ENCODE measurements around the gene AVPR2. TPM values are rescaled to one million over a fixed set of nuclear protein-coding genes. Genes with fewer than 3 reads are reported as not detected.
A peak's percentile ranks its signal among the peaks of the same experiment; 100 is the strongest.

The AVPR2 gene
- total and polyA plus RNA-seq, 9 of the 15 experiments (the other 6 are each of a cell fraction or from before 2014, with no cell fraction given) = not detected

DNA sequence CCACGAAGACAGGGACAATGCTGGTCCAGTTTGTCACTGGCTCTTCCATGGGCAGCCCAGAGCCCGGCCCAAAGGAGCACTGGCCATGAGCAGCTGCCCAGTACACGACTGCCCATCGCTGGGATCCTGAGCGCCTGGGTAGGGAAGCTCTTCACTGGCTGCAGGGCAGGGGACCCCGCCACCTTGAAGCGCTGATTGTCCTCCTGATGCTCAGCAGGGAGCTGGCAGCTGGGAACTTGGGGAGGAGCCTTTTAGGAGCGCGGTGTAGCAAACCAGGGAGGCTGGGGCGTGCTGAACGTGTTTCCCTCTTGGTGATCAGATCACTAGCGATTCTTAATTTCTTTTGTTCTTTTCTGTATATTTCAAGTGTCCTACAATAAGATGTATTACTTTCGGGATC is 20.3 kb upstream of the AVPR2 start (continued):
- TF ChIP-seq, protein P1, sequence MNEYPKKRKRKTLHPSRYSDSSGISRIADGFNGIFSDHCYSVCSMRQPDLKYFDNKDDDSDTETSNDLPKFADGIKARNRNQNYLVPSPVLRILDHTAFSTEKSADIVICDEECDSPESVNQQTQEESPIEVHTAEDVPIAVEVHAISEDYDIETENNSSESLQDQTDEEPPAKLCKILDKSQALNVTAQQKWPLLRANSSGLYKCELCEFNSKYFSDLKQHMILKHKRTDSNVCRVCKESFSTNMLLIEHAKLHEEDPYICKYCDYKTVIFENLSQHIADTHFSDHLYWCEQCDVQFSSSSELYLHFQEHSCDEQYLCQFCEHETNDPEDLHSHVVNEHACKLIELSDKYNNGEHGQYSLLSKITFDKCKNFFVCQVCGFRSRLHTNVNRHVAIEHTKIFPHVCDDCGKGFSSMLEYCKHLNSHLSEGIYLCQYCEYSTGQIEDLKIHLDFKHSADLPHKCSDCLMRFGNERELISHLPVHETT (CRISPR knock-in tag; conservative IDR thresholded peaks at IDR 0.05 in 1 of 2, IDR thresholded peaks at IDR 0.05 in 1 of 2) = no peak
- TF ChIP-seq POLR2AphosphoS5 (IDR thresholded peaks at IDR 0.05; ENCODE audit: control insufficient read depth, insufficient read depth, low read depth, low read length) = no peak
- TF ChIP-seq RAD51 (IDR thresholded peaks at IDR 0.05; ENCODE audit: borderline replicate concordance, low read depth) = no peak

DNA sequence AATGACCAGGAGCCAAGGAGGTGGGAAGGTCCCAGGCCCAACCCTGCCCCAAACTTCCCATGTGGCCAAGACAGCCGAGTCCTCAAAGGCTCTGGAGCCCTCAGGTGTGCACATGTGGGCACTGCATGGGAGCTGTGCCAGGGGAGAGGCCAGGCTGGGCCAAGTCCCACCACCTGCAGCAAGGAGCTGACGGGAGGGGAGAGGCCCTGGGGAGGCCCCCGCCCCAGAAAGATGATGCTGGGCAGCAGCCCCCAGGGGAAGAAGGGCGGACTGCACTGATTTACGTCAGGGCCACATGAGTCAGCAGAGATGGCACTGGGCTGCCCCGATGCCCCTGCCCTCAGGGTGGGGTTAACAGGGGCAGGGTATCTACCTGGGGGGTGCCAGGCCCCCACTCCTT is 19.9 kb upstream of the AVPR2 start:
- no peak for FAIRE-seq
- no peak for ATAC-seq
- Histone ChIP-seq H3K4me3 (no peak overlapping the region), H3K4me2 (ENCODE audit: insufficient read depth, low read length) (no peak overlapping the region), H3K9me1 (ENCODE audit: control insufficient read depth, insufficient read depth, low read length) (no peaks in the 10 kb centered on the region), H3K27ac (ENCODE audit: extremely low read depth, low read depth, low read length) (no peak overlapping the region), H3K9ac (ENCODE audit: insufficient read depth in 1 of 2, low read depth in 2 of 2, low read length in 2 of 2) (no peak overlapping the region), H3K9me3 (replicated peaks; ENCODE audit: control insufficient read depth, insufficient read depth, low read depth, low read length) (no peaks in the 10 kb centered on the region), H3K79me2 (ENCODE audit: control insufficient read depth, insufficient read depth, low read length) (no peaks in the 10 kb centered on the region), H3K4me1 (replicated peaks in 1 of 2; ENCODE audit: control insufficient read depth in 2 of 2, insufficient read depth in 2 of 2, low read length in 2 of 2) (peaks cover 10 to 56% of the 10 kb centered on the region in 2 experiments), H3K36me3 (ENCODE audit: control insufficient read depth, insufficient read depth, low read length) (no peaks in the 10 kb centered on the region), H4K20me1 (replicated peaks; ENCODE audit: control insufficient read depth, insufficient read depth, low read length) (peaks cover 6% of the 10 kb centered on the region; the same call in 1 of the 2 replicates), H3K27me3 (ENCODE audit: control insufficient read depth in 2 of 2, insufficient read depth in 2 of 2, low read length in 2 of 2) (peaks cover 0 to 29% of the 10 kb centered on the region in 2 experiments; a peak in 2 of 5 replicates), H2AFZ (ENCODE audit: low read depth, low read length) (no peak overlapping the region)
- TF ChIP-seq, protein P2, sequence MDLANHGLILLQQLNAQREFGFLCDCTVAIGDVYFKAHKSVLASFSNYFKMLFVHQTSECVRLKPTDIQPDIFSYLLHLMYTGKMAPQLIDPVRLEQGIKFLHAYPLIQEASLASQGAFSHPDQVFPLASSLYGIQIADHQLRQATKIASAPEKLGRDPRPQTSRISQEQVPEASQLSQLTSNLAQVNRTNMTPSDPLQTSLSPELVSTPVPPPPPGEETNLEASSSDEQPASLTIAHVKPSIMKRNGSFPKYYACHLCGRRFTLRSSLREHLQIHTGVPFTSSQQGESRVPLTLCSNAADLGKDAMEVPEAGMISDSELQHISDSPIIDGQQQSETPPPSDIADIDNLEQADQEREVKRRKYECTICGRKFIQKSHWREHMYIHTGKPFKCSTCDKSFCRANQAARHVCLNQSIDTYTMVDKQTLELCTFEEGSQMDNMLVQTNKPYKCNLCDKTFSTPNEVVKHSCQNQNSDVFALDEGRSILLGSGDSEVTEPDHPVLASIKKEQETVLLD (IDR thresholded peaks at IDR 0.05) = no peak
- no peak for TF ChIP-seq CREB1 (IDR thresholded peaks at IDR 0.05)
- TF ChIP-seq CREB1 (CRISPR knock-in tag; IDR thresholded peaks at IDR 0.05) = no peak
- no peak for TF ChIP-seq ZKSCAN1 (IDR thresholded peaks at IDR 0.05; ENCODE audit: low read depth, low read length)
- TF ChIP-seq, protein P3, sequence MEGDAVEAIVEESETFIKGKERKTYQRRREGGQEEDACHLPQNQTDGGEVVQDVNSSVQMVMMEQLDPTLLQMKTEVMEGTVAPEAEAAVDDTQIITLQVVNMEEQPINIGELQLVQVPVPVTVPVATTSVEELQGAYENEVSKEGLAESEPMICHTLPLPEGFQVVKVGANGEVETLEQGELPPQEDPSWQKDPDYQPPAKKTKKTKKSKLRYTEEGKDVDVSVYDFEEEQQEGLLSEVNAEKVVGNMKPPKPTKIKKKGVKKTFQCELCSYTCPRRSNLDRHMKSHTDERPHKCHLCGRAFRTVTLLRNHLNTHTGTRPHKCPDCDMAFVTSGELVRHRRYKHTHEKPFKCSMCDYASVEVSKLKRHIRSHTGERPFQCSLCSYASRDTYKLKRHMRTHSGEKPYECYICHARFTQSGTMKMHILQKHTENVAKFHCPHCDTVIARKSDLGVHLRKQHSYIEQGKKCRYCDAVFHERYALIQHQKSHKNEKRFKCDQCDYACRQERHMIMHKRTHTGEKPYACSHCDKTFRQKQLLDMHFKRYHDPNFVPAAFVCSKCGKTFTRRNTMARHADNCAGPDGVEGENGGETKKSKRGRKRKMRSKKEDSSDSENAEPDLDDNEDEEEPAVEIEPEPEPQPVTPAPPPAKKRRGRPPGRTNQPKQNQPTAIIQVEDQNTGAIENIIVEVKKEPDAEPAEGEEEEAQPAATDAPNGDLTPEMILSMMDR (IDR thresholded peaks at IDR 0.05 in 2 of 3, conservative IDR thresholded peaks at IDR 0.05 in 1 of 3; ENCODE audit: insufficient read depth in 2 of 3, low read depth in 1 of 3, low read length in 3 of 3) = peak in 1 of 3 experiments; percentile 12; a peak in 1 of 6 replicates
- TF ChIP-seq RB1 (IDR thresholded peaks at IDR 0.05; ENCODE audit: low read depth) = no peak
- TF ChIP-seq WHSC1 (IDR thresholded peaks at IDR 0.05; ENCODE audit: low read length) = no peak
- POLR2A ChIA-PET = interaction anchor here (0.6 kb wide), 1 partner anchor 43 kb away, joined by 3 read pairs; no protein-coding TSS in a partner anchor
- intact Hi-C loops (cut with micrococcal nuclease) = no loop called here
- BruUV-seq (replicated peaks) = no TSS peak
- DNase-seq (ENCODE audit: extremely low read depth in 1 of 4, low spot score in 3 of 4) = no peak
- CTCF ChIA-PET (ENCODE audit: low intra/inter-chr PET ratio) = no interaction called here
- WGBS (ENCODE audit: insufficient coverage, low coverage, missing lambda C conversion rate) = 20% methylated on average over 6 of the region's 6 CpGs
- in situ Hi-C loops (cut with MboI) = no loop called here

All from K562 (cell line).